RCC 7860 (cell line): Measurements from ENCODE around the gene ERCC6L2.

ENCODE experiments used
- DNase-seq: peaks from one replicate; pipeline ENCODE4 v3.0.0-alpha.2; 2015; ENCODE audit warnings: low spot score
- FAIRE-seq: peaks from 2 replicates; lab custom pipeline; 2012; peaks lifted over from hg19 to GRCh38; lab: Jason Lieb, UNC

Gene ERCC6L2, protein sequence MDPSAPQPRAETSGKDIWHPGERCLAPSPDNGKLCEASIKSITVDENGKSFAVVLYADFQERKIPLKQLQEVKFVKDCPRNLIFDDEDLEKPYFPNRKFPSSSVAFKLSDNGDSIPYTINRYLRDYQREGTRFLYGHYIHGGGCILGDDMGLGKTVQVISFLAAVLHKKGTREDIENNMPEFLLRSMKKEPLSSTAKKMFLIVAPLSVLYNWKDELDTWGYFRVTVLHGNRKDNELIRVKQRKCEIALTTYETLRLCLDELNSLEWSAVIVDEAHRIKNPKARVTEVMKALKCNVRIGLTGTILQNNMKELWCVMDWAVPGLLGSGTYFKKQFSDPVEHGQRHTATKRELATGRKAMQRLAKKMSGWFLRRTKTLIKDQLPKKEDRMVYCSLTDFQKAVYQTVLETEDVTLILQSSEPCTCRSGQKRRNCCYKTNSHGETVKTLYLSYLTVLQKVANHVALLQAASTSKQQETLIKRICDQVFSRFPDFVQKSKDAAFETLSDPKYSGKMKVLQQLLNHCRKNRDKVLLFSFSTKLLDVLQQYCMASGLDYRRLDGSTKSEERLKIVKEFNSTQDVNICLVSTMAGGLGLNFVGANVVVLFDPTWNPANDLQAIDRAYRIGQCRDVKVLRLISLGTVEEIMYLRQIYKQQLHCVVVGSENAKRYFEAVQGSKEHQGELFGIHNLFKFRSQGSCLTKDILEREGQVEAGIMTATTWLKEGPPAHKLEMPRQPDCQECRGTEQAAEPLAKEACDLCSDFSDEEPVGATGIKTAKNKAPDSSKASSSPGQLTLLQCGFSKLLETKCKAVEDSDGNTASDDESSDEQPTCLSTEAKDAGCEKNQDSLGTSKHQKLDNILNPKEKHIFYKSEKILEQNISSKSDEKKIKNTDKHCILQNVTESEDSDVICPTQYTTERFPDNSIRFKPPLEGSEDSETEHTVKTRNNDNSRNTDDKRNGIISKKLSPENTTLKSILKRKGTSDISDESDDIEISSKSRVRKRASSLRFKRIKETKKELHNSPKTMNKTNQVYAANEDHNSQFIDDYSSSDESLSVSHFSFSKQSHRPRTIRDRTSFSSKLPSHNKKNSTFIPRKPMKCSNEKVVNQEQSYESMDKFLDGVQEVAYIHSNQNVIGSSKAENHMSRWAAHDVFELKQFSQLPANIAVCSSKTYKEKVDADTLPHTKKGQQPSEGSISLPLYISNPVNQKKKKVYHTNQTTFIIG (N-terminal part only)

DNA sequence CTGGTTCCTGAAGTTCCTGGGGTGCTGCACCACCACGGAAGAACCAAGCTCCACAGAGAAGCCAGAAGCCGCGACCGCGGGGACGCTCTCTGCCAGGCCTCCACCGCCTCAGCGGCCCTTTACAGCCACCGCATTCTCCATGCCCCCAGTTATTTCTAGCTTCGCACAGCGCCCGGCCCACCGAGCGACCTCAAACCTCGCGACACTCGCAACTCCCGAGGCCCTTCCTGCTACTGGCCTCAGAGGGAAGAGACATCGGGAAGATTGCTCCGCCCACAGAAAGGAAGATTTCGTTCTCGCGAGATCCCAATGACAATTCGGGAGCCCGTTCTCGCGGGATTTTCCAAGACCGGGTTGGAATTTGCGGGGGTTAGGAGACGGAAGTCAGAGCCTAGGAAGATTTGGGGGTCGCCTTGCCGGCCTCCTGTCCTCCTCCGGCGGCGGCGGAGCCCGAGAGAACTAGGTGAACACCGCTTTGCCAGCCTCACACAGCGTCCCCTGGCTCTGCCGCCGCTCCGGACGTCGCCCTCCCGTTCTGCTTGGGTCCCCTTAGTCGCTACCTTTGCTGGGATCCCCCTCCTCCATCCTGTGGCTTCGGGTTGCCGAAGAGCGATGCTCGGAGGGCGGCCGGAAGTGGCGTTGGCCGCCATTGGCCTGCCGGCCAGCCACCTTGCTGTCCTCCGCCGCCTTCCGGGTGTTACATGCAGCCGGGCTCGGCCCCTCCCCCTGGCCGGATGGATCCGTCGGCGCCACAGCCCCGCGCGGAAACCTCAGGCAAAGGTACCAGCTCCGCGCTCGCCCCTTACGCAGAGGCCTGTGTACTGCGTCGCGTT, at the start of gene ERCC6L2:
ERCC6L2 (plus strand) TSS at position 387 of the 833 bp plus-strand sequence; CDS start at position 735, 348 bp downstream.
- peak; percentile 96 for DNase-seq
- peak; percentile 79 for FAIRE-seq

DNA sequence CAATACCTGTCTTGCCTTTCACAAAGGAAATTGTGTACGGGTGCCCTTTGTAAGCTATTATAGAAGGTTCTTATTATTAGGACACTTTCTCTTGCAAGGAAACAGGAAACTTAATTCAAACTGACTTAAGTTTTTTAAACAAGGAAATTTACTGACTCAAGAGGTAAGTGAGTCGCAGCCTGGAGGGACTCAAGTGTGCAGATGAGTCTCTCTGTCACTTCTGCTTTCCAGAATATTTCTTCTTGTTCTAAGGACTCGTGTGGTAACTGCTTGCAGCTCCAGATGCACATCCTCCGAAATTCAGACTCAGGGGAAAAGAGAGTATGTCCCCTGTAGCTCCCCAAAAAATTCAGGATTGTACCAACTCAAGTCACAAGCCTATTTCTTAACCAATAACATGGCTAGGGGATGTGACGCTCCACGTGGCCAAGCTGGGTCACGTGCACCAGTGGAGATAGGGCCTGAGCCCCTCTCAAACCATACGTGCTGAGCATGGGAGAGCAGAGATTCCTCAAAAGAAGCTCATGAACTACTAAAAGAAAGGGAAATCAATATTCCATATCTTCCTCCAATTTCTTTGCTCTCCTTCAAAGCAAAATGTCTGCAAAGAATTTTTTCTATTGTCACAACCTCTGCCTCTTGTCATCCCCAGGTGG, 49.2 kb upstream of the ERCC6L2 start:
- FAIRE-seq (no peak), DNase-seq (no peak)

DNA sequence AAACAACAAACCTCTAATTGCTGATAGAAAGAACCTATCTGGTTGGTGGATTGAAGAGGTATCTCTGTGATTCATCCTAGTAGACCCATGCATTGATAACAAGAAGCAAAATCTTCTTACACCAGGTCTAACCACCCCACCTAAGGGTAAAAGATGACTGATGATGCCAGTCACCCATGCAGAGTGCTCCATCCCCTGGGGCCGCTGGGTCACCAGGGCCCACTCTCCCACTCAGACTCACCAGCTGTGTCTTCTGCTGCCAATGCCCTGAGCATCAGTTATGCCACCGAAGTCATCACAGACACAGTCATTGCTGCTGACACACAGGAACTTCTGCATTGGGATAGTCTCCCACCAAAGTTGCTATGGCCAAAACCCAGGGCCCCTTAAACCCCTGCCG, 44.7 kb upstream of the ERCC6L2 start:
- DNase-seq, result no peak
- FAIRE-seq, result no peak

DNA sequence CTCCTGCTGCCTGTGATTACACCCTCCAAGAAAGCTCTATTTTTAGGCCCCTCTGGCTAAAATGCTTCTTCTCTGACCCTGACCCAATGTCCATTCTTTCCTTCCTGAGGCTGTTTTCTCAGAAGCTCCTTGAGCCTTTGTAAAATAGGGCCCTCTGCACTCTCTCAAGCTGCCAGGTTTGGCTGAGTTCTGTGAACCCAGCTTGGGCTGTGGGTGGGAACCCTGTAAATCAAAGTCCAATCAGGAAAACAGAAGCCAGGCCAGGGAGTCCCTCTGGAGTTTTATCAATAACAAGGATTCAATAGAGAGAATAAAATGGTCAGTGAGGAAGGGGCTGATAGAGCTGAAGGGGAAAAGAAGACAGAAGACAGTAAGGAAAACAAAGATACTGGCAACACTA, 43.7 kb upstream of the ERCC6L2 start:
- no peak for DNase-seq
- FAIRE-seq, result no peak

DNA sequence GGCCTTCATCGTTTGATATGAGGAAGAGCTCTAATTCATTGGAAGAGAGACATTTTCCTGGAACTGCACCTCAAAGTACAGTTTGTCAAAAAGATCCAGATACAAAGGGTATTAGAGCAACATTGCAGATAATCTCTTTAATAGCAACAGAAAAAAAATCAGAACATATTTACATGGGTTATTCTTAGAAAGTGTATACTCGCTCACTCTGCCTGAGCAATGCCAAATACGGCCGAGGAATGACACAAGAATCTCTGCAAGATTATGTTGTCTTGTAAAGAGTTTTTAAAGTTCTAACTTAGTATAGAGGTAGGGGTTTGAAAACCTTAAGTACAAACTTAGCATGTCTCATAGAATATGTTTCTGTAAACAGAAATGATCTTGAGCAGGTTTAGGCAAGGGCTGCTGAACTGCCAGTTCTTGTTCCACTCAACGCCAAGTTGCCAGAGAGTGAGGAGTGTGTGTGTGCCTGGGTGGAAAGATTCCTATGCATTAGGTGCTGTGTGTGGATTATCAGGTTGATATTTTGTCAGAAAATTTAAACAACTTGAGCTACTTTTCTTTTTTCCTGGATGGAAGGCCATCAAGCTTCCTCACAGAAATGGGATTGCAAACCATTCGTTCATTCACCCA, 41.8 kb upstream of the ERCC6L2 start:
- no peak for FAIRE-seq
- no peak for DNase-seq

DNA sequence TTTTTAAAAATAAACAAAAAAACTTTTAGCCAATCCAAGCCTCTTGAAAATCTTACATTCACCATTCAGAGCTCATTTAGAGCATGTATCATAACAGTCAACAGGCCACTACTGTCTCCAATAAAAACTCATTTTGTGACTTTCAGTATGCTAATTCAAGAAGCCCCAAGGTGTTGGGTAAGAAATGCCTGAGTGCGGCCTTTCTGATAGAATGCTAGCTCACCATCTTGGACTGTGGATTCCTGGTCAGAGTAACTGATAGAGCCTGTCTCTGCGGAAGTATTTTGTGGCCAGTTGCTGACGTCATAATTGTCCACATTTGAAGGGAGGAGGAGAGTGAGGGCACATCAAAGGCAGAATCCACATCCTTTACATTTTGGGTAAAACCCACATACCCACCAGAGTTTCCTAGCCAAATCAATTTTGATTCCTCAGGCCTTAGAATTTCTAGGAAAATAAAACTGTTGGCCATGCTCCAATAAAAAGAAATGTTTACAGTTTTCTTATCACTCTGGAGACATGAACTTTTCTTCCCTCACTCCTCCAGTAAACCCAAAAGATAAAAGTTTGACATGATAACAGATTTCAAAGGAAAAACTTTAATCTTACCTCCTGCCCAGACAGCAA, 41.1 kb upstream of the ERCC6L2 start:
- no peak for FAIRE-seq
- no peak for DNase-seq

DNA sequence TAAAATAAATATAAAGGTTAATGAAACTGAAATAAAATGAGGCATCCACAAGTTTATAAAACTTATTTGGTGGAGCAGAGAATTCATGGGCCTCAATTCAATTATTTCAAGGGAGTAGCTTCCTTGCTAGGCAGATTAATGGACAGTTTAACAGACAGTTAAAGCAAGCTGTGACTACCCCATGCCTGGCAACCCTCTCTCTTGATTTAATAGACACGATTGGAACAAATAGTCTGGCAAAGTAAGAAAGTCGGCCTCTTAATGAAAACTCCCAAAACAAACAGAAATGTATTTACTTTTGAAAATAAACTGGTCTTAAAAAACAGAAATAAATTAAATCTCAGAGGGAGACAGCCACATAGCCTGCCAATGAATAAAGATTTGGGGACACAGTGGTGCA, 40.1 kb upstream of the ERCC6L2 start:
- no peak for FAIRE-seq
- DNase-seq, result no peak

DNA sequence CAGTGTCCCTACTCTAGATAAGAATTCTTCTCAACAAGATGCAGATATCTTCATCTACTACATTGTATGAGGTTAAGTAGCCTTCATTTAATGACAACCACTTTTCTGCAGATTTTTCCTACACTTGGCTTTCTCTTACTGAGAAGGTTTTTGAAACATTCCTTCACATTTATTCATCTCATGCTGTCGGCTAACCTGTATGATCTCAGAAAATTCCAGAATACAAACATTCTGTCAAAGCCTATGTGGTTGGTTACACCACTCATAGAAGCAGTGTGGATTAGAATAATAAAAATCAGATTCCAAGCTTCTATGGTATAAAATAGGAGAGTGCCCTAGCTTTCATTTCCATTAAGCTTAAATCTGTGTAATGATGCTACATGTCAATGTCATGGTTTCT, 39.4 kb upstream of the ERCC6L2 start:
- FAIRE-seq (no peak), DNase-seq (no peak)

DNA sequence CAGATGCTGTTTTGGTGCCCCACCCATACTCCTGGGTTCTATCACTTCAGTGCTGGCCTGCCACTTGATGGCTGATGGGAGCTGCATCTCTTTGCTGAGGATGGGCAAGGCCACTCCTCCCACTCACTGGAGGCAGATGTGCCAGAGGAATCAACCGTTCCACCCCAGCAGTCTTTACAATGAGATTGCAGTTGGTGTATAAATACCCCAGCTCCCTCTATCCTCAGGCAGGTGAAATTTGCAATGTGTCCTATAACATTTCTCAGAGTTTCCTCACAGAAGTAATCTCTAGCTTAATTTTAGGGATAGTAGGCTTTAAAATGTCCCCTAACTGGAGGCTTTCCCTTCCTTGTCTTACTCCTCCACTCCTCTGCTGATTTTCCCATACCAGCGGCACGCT, 36.5 kb upstream of the ERCC6L2 start:
- DNase-seq, result no peak

DNA sequence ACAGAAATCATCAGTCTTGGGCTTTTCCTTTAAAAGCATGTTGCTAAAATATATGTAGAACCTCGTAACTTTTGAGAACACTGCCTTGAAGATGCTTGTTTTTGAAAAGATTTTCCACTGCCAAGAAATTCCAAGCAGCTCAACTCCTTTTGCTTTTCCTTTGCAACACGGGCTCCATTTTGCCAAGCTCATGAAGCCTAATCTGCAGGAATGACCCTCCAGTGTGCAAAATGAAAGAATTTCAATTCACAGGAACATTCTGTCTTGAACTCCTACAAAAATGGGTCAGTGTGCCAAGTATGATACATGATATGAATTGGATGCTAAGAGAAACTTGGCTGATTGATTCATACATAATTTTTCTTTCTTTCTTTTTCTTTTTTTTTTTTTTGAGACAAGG, 35.4 kb upstream of the ERCC6L2 start:
- DNase-seq, result no peak
- FAIRE-seq, result no peak

More for the DNA sequence above, 36.5 kb upstream of the ERCC6L2 start:
- no peak for FAIRE-seq

DNA sequence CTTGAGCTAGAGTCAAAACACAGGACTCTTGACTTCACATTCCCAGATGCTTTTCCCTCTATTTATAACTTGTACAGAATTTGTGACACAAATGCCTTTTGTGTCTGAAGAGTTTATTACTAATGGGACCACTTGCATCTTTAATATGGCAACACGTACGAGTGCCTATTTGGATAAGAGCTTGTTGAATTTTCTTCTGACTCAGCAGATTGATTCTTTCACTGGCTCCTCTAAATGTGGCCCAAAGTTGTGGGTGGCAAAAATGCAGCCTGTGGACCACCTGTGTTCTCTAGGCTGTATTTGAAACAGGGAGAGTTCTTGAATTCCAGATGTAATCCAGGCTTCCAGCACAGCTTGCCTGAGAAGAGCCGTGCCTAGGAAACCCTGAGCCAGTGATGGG, 34.1 kb upstream of the ERCC6L2 start:
- DNase-seq, result no peak
- FAIRE-seq, result no peak

DNA sequence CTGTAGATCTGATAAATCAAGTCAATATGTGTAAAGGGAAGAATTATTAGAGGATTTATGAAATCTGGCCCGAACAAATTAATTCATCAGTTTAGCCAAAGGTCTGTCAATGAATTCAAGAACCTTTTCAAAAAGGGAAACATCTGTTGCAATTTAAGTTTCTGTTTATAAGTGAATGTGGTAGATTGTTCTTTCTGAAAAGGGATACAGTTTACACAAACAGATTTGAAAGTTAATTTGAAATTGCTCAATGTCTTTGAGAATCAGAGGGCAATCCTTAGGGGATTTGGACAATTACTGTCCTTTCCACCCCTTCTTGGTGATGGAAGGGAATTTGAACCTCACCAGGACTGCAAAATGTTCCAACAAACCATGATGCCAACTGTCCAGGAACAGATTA, 29.7 kb upstream of the ERCC6L2 start:
- no peak for DNase-seq
- no peak for FAIRE-seq

DNA sequence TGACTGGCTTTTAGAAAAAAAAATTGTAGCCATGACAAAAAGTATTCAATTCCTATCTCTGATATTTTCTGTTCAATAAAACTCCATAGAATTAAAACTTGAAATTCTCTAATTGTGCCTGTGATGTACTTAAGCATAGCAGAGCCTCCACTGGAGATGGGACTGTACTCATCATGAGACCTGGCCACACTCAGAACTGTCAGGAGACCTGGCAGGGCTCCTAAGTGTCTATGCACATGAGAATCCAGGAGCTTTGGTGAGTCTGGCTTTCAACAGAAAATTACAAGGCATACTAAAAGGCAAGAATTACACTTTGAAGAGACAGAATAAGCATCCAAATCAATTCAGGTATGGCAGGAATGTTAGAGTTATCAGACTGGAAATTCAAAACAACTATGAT, 26.7 kb upstream of the ERCC6L2 start:
- no peak for FAIRE-seq
- DNase-seq, result no peak

DNA sequence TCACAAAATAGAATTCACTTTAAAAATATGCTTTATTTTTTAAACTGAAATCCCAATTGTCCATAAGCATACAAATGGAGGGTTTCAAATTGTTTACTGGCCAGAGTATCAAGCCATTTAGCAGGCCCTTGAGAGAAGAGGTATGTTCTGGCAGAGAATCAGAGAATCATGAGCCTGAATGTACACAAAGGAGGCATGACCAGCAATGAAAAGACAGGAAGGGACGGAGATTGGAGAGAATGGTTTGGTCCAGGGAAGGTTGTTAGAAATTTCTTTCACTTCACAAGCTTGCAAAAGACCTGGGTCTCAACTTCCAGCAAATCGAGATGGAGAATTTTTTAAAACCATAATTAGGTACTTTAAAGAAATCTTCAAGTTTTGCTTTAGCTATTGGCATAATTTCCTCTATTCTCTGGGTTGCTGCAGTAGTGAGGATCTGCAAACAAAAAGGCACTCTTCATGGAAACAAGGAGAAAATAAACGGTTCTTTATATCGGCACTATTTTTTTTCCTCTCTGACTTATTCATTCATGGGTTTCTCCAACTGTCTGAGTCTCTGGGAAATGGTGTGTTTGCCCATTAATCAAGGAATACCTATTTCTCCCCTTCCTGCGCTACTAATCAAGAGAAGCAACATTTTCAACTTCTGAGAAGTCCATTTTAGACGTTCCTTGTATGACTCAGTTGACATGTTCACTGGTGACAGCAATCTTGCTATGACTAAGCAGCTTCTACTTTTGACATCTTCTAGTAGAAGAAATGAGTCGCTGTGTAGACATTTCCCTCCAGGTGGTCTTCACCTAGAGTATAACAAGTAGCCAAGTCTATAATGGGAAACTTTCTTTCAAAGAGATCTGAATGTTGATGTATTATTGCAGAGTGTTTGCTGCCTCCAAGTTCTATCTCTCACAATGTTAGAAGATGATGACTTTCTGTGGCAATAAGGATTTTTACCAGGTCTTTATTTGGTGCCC, 23.1 kb upstream of the ERCC6L2 start:
- DNase-seq (peak; percentile 80), FAIRE-seq (peak; percentile 69)

DNA sequence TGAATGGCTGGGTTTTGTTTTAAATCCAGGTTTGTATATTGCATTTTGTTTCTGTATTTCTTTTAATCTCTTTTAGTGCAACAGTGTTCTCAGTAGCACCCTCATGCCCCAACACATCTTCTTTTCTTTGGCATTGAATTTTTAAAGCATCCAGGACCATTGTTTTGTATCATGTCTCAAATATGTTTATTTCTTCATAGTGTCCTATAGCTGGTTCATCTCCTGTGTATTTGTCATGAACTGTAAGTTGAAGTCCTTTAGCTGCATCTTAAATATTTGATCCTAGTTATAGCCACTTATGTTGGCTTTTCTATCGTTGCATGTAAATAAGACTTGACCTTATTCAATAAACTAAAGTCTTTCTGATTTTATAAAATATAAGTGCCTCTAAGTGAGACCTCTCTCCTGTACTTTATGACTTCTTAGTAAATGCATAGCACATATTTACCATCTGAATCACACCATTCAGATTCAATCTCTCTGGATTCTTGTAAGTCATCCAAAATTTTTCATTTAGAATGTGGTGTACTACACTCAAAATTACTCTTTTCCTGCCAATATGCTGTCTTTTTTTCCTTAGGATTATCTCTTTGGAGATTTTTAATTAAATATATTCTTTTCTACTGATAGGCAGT, 21.0 kb upstream of the ERCC6L2 start:
- peak; percentile 42 for DNase-seq

DNA sequence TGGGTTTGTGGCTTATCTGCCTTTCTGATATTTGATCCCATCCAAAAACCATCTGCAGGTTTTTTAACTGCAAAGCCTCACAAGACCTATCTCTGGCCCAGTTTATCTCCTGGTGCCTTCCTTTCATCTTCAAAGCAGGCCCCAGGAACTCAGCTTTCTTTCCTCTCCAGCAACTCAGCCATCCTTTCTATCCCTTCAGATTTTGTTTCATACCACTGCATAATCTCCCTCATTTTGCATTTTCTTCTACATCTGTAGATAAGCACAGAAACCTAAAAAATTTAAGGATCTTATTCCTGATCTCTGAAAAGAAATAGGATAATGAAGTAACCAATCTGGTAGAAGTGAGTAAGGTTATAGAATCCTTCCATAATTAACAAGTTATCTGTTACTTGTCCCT, 19.5 kb upstream of the ERCC6L2 start:
- no peak for DNase-seq
- no peak for FAIRE-seq

More for the DNA sequence above, 21.0 kb upstream of the ERCC6L2 start:
- FAIRE-seq, result peak; percentile 86

DNA sequence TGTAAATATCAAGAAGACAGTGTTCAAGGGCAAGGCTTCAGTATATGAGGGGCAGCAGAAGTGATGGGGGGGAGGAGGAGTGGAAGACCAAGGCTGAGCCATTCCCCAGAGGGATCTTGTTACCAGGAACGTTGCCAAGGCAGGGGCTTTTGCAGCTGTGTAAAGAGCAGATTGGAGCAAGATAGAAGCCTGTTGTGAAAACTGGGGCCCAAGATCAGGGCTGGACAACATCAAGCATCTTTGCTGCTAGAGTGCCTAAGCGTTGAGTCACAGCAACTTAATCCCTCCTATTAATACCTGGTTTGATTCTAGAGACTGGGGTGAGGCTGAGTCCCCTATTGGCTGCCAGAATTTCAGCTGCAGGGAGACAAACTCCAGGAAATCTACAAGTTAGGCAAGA, 18.4 kb upstream of the ERCC6L2 start:
- peak; percentile 36 for DNase-seq
- no peak for FAIRE-seq
